Heart left ventricle (tissue), 13 donors: Measurements from ENCODE around the gene MTARC2.

Experiments
- POLR2A ChIP-seq, 2 donors: fragments of 450-650 bp; IDR thresholded peaks; one replicate each; pipeline ENCODE4 v1.6.1; 2017; ENCODE audit warnings: antibody characterized with exemption in 2 of 2, mild to moderate bottlenecking in 2 of 2, moderate library complexity in 2 of 2
- TF ChIP-seq, protein P1 (sequence below), 12 donors: fragments of 200-600 bp; sonication (generic) in 4 of 12; IDR thresholded peaks; one replicate each; pipeline versions ENCODE4 v1.5.0 to v1.8.0; 2018 to 2022; ENCODE audit warnings: antibody characterized with exemption in 12 of 12, mild to moderate bottlenecking in 5 of 12
- donor health status: ischemic (EF 13 %, LVEDD 7.1; RV severe dilation, severe dysfunction).
- donor health status: DM: no; HTN: yes; CAD: no.
- donor health status: DM: no; HTN: no; CAD: no.
- donor health status: ischemic (EF 25% LVEDD 6.9; RV normal size, moderate dysfunction).
- donor health status: ischemic (EF 25% LVEDD 5.7; RV mildly dilated, moderate dysfunction).
- donor health status: ischemic (EF 35%, LVEDD 5.7; RV mildly dilated, moderate dysfunction).
- donor health status: nonischemic (EF 11% LVEDD 7.7; RV severe dilation, severe dysfunction).
- donor health status: DM: yes; HTN: yes; CAD: no.
- donor health status: PGD.
- donor health status: ischemic (EF 29% LVEDD 5.4; RV normal size, mild dysfunction).
- donor health status: nonischemic (EF 23%, LVEDD 6.1; RV moderate dilation, normal function).

DNA sequence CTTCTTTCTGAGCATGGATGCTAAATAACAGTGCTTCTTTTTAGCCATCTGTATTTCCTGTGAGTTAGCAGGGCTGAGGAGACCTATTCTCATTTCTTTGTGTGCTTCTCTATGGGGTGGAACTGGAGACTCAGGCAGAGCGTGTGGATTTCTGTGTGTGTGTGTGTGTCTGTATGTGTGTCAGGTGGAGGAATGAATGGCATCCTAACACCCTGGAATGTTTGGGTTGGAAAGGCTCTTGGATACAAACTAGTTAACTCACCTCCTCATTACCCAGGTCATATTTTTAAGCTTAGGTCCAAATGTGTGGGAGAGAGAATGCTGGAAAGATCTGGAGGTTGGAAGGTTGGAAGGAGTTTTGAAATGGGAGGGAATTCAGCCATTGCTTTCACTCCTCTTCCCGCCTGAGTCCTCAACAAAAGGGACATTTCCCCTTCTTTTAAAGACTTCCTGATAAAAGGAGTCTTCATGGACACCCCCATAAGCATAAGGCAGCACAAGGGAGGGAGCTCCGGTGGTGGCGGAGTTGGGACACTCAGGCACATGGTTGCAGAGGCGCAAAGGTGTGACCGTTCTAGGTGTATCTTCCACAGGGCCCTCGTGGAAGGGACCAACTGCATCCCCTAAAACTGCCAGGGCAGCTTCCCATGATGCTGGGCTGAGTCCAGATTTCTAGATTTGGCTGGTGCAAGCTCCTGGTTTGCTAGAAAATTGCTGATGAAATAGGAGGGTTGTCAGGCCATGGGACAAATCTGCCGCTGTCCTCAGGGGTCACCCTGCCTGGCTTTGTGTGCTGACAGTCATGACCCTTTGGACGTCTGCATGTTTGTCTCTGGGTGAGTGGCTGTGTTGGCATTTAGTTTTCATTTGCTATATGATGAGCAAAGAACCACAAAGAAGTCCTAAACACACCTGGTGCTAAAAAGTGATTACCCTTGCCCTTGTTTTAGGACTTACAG, 76.2 kb downstream of the MTARC2 start:
- TF ChIP-seq, protein P1, sequence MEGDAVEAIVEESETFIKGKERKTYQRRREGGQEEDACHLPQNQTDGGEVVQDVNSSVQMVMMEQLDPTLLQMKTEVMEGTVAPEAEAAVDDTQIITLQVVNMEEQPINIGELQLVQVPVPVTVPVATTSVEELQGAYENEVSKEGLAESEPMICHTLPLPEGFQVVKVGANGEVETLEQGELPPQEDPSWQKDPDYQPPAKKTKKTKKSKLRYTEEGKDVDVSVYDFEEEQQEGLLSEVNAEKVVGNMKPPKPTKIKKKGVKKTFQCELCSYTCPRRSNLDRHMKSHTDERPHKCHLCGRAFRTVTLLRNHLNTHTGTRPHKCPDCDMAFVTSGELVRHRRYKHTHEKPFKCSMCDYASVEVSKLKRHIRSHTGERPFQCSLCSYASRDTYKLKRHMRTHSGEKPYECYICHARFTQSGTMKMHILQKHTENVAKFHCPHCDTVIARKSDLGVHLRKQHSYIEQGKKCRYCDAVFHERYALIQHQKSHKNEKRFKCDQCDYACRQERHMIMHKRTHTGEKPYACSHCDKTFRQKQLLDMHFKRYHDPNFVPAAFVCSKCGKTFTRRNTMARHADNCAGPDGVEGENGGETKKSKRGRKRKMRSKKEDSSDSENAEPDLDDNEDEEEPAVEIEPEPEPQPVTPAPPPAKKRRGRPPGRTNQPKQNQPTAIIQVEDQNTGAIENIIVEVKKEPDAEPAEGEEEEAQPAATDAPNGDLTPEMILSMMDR (IDR thresholded peaks at IDR 0.05), result no peak
- TF ChIP-seq POLR2A (IDR thresholded peaks at IDR 0.05), result no peak
